ENCODE measurements around the gene MFGE8. TPM values are rescaled to one million over a fixed set of nuclear protein-coding genes. Genes with fewer than 3 reads are reported as not detected.

MFGE8 gene
- polyA plus RNA-seq, 4 donors, result 4.0 to 104 (median 22.2) TPM

DNA sequence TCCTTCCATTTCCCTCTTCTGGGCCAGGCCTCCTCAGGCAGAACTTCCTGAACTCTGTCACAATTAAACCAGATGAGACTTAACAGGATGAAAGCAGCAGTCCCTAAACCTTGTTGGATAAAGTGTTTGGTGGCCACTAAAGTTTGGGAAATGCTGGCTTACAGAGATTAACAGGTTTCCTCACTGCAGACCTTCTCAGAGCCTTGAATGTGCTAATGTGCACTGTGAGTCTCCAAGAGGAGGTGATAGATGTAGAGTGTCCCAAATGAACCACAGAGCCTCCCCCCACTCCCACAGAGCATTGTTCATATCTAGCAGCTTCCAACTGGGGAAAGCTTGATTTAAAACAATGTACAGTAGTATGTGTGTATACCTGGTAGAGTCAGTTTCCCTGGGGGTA is 60.7 kb downstream of the MFGE8 start:
- no peaks in the 10 kb centered on the region for H3K4me1 ChIP-seq (ENCODE audit: control insufficient read depth in 3 of 3, insufficient read depth in 2 of 3, low read depth in 1 of 3, low read length in 2 of 3)
- H3K27ac ChIP-seq (ENCODE audit: low read depth in 1 of 3, low read length in 2 of 3), result no peak overlapping the region
- peaks cover 0 to 3% (median 0%) of the 10 kb centered on the region in 3 donors for H3K27me3 ChIP-seq (ENCODE audit: control insufficient read depth in 3 of 3, insufficient read depth in 3 of 3, low read length in 3 of 3)
- no peak for FAIRE-seq
- peaks cover 0 to 9% of the 10 kb centered on the region in 2 donors for H3K9me3 ChIP-seq (ENCODE audit: control insufficient read depth in 2 of 2, insufficient read depth in 1 of 2, low read depth in 1 of 2, low read length in 1 of 2)
- no peak overlapping the region for H3K4me3 ChIP-seq (ENCODE audit: low read depth in 1 of 3, low read length in 3 of 3)
- no peaks in the 10 kb centered on the region for H3K36me3 ChIP-seq (ENCODE audit: control insufficient read depth in 3 of 3, insufficient read depth in 2 of 3, low read depth in 1 of 3, low read length in 3 of 3)
- DNase-seq, result no peak

DNA sequence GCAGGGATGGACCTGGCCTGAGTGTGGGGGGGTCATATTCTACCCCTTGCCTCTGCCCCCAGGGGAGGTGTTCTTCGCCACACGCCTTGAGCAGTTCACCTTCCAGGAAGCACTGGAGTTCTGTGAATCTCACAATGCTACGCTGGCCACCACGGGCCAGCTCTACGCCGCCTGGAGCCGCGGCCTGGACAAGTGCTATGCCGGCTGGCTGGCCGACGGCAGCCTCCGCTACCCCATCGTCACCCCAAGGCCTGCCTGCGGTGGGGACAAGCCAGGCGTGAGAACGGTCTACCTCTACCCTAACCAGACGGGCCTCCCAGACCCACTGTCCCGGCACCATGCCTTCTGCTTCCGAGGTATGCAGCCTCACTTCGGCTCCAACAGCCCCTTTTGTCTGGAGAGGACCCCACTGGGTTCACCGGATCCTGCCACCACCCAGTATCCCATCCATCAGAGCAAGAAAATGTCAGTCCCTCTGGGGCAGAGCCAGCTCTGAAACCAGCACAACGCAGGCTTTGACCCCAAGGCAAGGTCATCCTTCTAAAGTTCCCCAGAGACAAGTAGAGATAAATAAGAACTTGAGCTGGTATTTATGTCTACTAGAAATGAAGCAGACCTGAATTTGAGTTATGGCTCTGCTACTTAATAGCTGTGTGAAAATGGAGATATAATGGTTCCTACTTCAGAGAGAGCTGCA is 63.7 kb downstream of the MFGE8 start:
- no peak for DNase-seq
- Histone ChIP-seq H3K4me1 (ENCODE audit: control insufficient read depth in 3 of 3, insufficient read depth in 2 of 3, low read depth in 1 of 3, low read length in 2 of 3) (no peaks in the 10 kb centered on the region), H3K4me3 (ENCODE audit: low read depth in 1 of 3, low read length in 3 of 3) (no peak overlapping the region), H3K9me3 (ENCODE audit: control insufficient read depth in 2 of 2, insufficient read depth in 1 of 2, low read depth in 1 of 2, low read length in 1 of 2) (no peaks in the 10 kb centered on the region), H3K36me3 (ENCODE audit: control insufficient read depth in 3 of 3, insufficient read depth in 2 of 3, low read depth in 1 of 3, low read length in 3 of 3) (no peaks in the 10 kb centered on the region), H3K27me3 (ENCODE audit: control insufficient read depth in 3 of 3, insufficient read depth in 3 of 3, low read length in 3 of 3) (peaks cover 0 to 3% (median 0%) of the 10 kb centered on the region in 3 donors), H3K27ac (ENCODE audit: low read depth in 1 of 3, low read length in 2 of 3) (no peak overlapping the region)
- FAIRE-seq, result no peak
- WGBS, 3 donors, result 76 to 88% (median 86%) methylated on average over 20 to 22 of the region's 22 CpGs

Other genes starting within 250 kb of the MFGE8 start
- gene ACAN, start 109.9 kb downstream of the MFGE8 start, polyA plus RNA-seq, result under 1 TPM in 2 of 4 donors, not detected in 2; 0.09 to 0.27 TPM
- gene HAPLN3, start 17.8 kb downstream of the MFGE8 start, polyA plus RNA-seq, result 1 to 10 TPM in 2 of 4 donors, under 1 TPM in 1, not detected in 1; 0.27 to 7.6 (median 1.5) TPM
- gene ABHD2, start 175.1 kb upstream of the MFGE8 start, polyA plus RNA-seq, result 10 to 100 TPM in 2 of 4 donors, 1 to 10 TPM in 2; 6.7 to 33.6 (median 18.8) TPM

Data from small intestine (tissue), 7 donors.